Activated naive CD8-positive, alpha-beta T cell treated with anti-CD3 and anti-CD28 coated beads for 36 hours (primary cell): ENCODE measurements around the gene NSUN5. TPM values are rescaled to one million over a fixed set of nuclear protein-coding genes. Genes with fewer than 3 reads are reported as not detected.

Source experiments
- DNase-seq: peaks from one replicate; pipeline ENCODE4 v3.0.0; 2021
- H3K27ac Mint-ChIP-seq: one replicate; pipeline ENCODE4 v1.8.0; 2022; ENCODE audit warnings: mild to moderate bottlenecking, moderate library complexity, mixed read lengths
- H3K27me3 Mint-ChIP-seq: one replicate; pipeline ENCODE4 v1.8.0; 2022; ENCODE audit warnings: mild to moderate bottlenecking, mixed read lengths
- H3K36me3 Mint-ChIP-seq: one replicate; pipeline ENCODE4 v1.8.0; 2021; ENCODE audit warnings: mild to moderate bottlenecking, mixed read lengths
- H3K4me1 Mint-ChIP-seq: one replicate; pipeline ENCODE4 v1.8.0; 2021; ENCODE audit warnings: mixed read lengths
- H3K4me3 Mint-ChIP-seq: one replicate; pipeline ENCODE4 v1.8.0; 2022; ENCODE audit warnings: mild to moderate bottlenecking, moderate library complexity, mixed read lengths
- H3K9me3 Mint-ChIP-seq: one replicate; pipeline ENCODE4 v1.8.0; 2022; ENCODE audit warnings: mixed read lengths
- total RNA-seq, 2 experiments: library from RNA; stranded (reverse); gene quantifications; one replicate each; pipeline ENCODE4 v1.2.3, GENCODE V29; 2021

Gene NSUN5
- total RNA-seq, result 10 to 100 TPM; 67.0 to 67.5 TPM

- peaks cover 17% of the 10 kb centered on the region for H3K4me1 Mint-ChIP-seq
- peak; percentile 94 for DNase-seq
- H3K27me3 Mint-ChIP-seq, result no peaks in the 10 kb centered on the region
- peaks cover 1% of the 10 kb centered on the region for H3K9me3 Mint-ChIP-seq
- peak within 1 kb of the TSS; percentile 99 for H3K4me3 Mint-ChIP-seq
- peaks cover 26% of the 10 kb centered on the region for H3K36me3 Mint-ChIP-seq
- peak within 1 kb of the TSS; percentile 97 for H3K27ac Mint-ChIP-seq
Measured at GRCh38 chr7:73308665-73309214, at the start of gene NSUN5. NSUN5 (minus strand) TSS chr7:73308826; CDS start chr7:73308790, 36 bp downstream.

- Mint-ChIP-seq H3K4me1 (peaks cover 7% of the 10 kb centered on the region), H3K27ac (no peak overlapping the region), H3K36me3 (no peaks in the 10 kb centered on the region), H3K9me3 (no peaks in the 10 kb centered on the region), H3K27me3 (peaks cover 11% of the 10 kb centered on the region), H3K4me3 (no peak overlapping the region)
- no peak for DNase-seq
Measured at GRCh38 chr7:73356159-73356558, 47.5 kb upstream of the NSUN5 start.

GRCh38 chr7:73354821-73355220 lies 46.2 kb upstream of the NSUN5 start:
- Mint-ChIP-seq H3K36me3 (no peaks in the 10 kb centered on the region), H3K27me3 (peaks cover 11% of the 10 kb centered on the region), H3K4me3 (no peak overlapping the region), H3K4me1 (peaks cover 7% of the 10 kb centered on the region), H3K9me3 (no peaks in the 10 kb centered on the region), H3K27ac (no peak overlapping the region)
- DNase-seq, result no peak

GRCh38 chr7:73354196-73354595 lies 45.6 kb upstream of the NSUN5 start:
- H3K27ac Mint-ChIP-seq, result no peak overlapping the region
- H3K9me3 Mint-ChIP-seq, result no peaks in the 10 kb centered on the region
- no peak for DNase-seq
- no peaks in the 10 kb centered on the region for H3K36me3 Mint-ChIP-seq
- H3K4me1 Mint-ChIP-seq, result peaks cover 5% of the 10 kb centered on the region
- peaks cover 6% of the 10 kb centered on the region for H3K27me3 Mint-ChIP-seq
- no peak overlapping the region for H3K4me3 Mint-ChIP-seq

- no peak overlapping the region for H3K4me3 Mint-ChIP-seq
- H3K27me3 Mint-ChIP-seq, result no peaks in the 10 kb centered on the region
- no peaks in the 10 kb centered on the region for H3K9me3 Mint-ChIP-seq
- no peaks in the 10 kb centered on the region for H3K36me3 Mint-ChIP-seq
- H3K27ac Mint-ChIP-seq, result no peak overlapping the region
- H3K4me1 Mint-ChIP-seq, result peaks cover 3% of the 10 kb centered on the region
- no peak for DNase-seq
Measured at GRCh38 chr7:73353243-73353642, 44.6 kb upstream of the NSUN5 start.

GRCh38 chr7:73352784-73353183 lies 44.2 kb upstream of the NSUN5 start:
- DNase-seq, result no peak
- Mint-ChIP-seq H3K36me3 (no peaks in the 10 kb centered on the region), H3K9me3 (no peaks in the 10 kb centered on the region)

GRCh38 chr7:73351447-73352167 lies 43.0 kb upstream of the NSUN5 start:
- Mint-ChIP-seq H3K27me3 (no peaks in the 10 kb centered on the region), H3K4me3 (no peak overlapping the region), H3K4me1 (no peaks in the 10 kb centered on the region), H3K9me3 (no peaks in the 10 kb centered on the region), H3K27ac (no peak overlapping the region), H3K36me3 (no peaks in the 10 kb centered on the region)
- DNase-seq, result no peak

More at GRCh38 chr7:73352784-73353183, 44.2 kb upstream of the NSUN5 start:
- Mint-ChIP-seq H3K4me1 (no peaks in the 10 kb centered on the region), H3K27me3 (no peaks in the 10 kb centered on the region), H3K27ac (no peak overlapping the region), H3K4me3 (no peak overlapping the region)

- no peaks in the 10 kb centered on the region for H3K36me3 Mint-ChIP-seq
- no peak overlapping the region for H3K27ac Mint-ChIP-seq
- H3K9me3 Mint-ChIP-seq, result no peaks in the 10 kb centered on the region
- no peak for DNase-seq
- H3K27me3 Mint-ChIP-seq, result no peaks in the 10 kb centered on the region
- no peak overlapping the region for H3K4me3 Mint-ChIP-seq
- H3K4me1 Mint-ChIP-seq, result no peaks in the 10 kb centered on the region
Measured at GRCh38 chr7:73350306-73351068, 41.9 kb upstream of the NSUN5 start.

- H3K4me1 Mint-ChIP-seq, result no peaks in the 10 kb centered on the region
- no peaks in the 10 kb centered on the region for H3K27me3 Mint-ChIP-seq
- no peak overlapping the region for H3K27ac Mint-ChIP-seq
- no peak for DNase-seq
- H3K36me3 Mint-ChIP-seq, result no peaks in the 10 kb centered on the region
- no peak overlapping the region for H3K4me3 Mint-ChIP-seq
- no peaks in the 10 kb centered on the region for H3K9me3 Mint-ChIP-seq
Measured at GRCh38 chr7:73349763-73350162, 41.1 kb upstream of the NSUN5 start.

- Mint-ChIP-seq H3K36me3 (no peaks in the 10 kb centered on the region), H3K9me3 (no peaks in the 10 kb centered on the region), H3K4me3 (no peak overlapping the region), H3K27ac (no peak overlapping the region), H3K4me1 (no peaks in the 10 kb centered on the region), H3K27me3 (no peaks in the 10 kb centered on the region)
- DNase-seq, result no peak
Measured at GRCh38 chr7:73345951-73346350, 37.3 kb upstream of the NSUN5 start.

GRCh38 chr7:73345538-73345937 lies 36.9 kb upstream of the NSUN5 start:
- Mint-ChIP-seq H3K27me3 (no peaks in the 10 kb centered on the region), H3K36me3 (no peaks in the 10 kb centered on the region), H3K9me3 (no peaks in the 10 kb centered on the region), H3K4me3 (no peak overlapping the region), H3K27ac (no peak overlapping the region), H3K4me1 (no peaks in the 10 kb centered on the region)
- no peak for DNase-seq

- Mint-ChIP-seq H3K9me3 (no peaks in the 10 kb centered on the region), H3K36me3 (no peaks in the 10 kb centered on the region), H3K4me1 (no peaks in the 10 kb centered on the region), H3K4me3 (no peak overlapping the region), H3K27ac (no peak overlapping the region), H3K27me3 (no peaks in the 10 kb centered on the region)
- DNase-seq, result no peak
Measured at GRCh38 chr7:73343671-73344380, 35.2 kb upstream of the NSUN5 start.

GRCh38 chr7:73342645-73343044 lies 34.0 kb upstream of the NSUN5 start:
- Mint-ChIP-seq H3K9me3 (no peaks in the 10 kb centered on the region), H3K36me3 (no peaks in the 10 kb centered on the region), H3K27me3 (no peaks in the 10 kb centered on the region), H3K4me3 (no peak overlapping the region), H3K27ac (no peak overlapping the region), H3K4me1 (no peaks in the 10 kb centered on the region)
- DNase-seq, result no peak

- no peak for DNase-seq
Measured at GRCh38 chr7:73341877-73342276, 33.3 kb upstream of the NSUN5 start.

GRCh38 chr7:73340514-73340913 lies 31.9 kb upstream of the NSUN5 start:
- Mint-ChIP-seq H3K27ac (no peak overlapping the region), H3K27me3 (no peaks in the 10 kb centered on the region), H3K4me3 (no peak overlapping the region), H3K9me3 (no peaks in the 10 kb centered on the region), H3K36me3 (no peaks in the 10 kb centered on the region), H3K4me1 (no peaks in the 10 kb centered on the region)
- no peak for DNase-seq

More at GRCh38 chr7:73341877-73342276, 33.3 kb upstream of the NSUN5 start:
- Mint-ChIP-seq H3K4me1 (no peaks in the 10 kb centered on the region), H3K4me3 (no peak overlapping the region), H3K36me3 (no peaks in the 10 kb centered on the region), H3K9me3 (no peaks in the 10 kb centered on the region), H3K27me3 (no peaks in the 10 kb centered on the region), H3K27ac (no peak overlapping the region)
